ENCODE measurements around the gene LEMD1.
A peak's percentile ranks its signal among the peaks of the same experiment; 100 is the strongest.

The LEMD1 gene

DNA sequence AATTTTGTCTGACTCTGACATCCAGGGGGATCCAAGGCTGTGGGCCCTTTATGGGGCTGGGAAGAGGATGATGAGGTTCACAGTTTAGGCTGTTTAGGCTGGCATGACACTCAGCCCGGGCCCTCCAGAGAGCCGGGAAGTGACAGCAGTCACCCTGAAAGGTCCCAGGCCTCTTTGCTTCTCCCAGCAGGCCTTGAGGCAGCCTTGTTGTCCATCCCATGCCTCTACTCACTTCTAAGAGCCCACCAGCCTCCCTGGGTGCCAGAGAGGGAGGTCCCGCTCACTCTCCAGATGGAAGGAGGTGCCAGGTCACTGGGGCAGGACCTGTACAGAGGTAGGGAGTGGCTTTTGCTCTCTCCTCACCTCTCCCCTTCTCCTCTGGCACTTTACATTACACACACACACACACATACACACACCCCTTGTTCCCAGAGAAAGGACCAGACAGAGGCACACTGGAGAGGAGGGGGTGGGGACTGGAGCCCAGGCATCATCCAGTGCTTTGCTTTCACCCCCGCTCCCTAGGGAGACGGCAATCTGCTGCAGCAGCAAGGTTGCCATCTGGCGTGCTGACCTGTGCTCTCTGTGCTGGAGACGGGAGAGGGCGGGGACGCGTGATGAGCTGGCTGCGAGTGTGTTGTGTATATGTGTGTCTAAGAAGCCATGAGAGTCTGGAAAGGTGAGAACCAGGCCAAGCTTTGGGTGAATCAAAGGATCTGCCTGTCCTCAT is 69.7 kb downstream of the LEMD1 start:
- DNase-seq = no peak

DNA sequence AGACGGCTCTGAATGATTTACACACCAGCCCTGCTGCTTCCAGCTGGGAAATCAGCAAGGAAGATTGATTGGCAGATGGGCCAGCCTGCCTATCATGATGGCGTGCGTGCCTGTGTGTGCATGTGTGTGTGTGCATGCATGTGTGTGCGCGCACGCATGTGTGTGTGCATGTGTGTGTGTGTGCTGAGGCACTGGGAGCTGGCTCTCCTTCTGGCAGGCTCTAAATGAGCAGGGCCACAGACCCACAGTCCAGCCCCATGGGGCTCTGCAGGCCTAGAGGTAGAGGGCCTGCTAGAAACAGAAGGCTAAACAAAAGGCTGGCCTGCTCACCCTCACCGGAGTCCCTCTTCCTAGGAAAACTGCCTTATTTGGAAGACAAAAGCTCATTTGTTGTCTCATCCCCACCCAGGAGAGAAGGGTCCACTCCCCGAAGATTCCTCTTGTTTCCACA is 71.1 kb downstream of the LEMD1 start:
- no peak for DNase-seq

DNA sequence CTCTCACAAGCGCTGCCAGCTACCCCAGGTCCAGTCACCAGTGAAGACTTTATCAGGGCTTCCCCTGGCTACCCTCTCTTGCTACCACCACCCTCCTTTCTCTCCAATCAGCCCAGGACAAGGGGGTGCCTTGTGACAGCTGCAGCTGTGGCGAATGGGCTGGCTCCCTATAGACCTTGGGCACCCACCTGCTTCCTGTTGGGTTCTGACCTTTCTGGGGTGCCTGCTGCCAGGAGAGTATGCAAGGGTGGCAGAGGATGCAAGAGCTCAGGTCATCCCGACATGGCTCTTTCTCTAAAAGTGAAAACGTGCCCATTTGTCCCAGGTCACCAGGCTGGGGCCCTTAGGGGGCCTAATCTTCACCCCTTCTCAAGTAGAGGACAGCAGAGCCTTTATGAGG is 71.7 kb downstream of the LEMD1 start:
- DNase-seq = no peak

DNA sequence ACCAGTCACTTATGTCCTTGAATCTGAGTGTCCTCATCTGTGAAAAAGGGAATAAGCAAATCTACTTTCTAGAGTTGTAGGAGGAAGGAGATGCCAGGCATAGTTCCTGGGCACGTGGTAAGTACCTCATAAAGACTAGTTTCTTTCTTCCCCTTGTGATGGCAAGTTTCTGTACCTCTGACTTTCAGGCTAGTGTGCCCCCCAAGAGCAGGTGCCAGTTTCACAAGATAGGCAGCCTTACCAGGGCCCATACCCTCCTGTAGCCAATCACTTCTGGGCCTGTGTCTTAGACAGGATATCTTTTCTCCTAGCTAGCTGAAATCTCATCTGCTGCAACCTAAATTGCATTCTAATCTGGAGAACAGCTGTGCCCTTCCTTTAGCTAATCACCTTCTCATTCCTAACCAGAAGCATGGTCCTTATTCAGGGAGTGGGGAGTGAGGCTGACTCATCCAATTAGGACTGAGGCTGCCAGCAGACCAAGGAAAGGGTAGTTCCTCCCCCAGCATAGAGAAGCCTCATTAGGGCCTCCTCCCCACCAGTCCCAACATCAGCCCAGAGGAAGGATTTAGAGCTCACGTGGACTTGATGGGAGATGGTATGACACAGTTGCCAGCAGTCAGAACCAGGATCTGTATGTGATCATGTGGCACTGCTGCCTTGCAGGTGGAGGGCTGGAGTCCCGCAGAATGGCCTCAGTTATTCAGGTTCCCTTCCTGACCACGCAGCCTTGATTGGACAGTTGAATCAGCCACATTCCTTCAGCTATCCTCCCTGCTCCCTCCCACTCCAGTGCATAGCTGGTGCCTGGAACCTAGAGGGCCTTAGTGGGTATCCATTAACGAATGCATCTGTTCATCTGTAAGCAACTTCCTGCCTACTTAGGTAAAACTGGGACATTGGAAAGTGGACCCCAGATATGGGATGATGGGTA is 73.0 kb downstream of the LEMD1 start:
- DNase-seq = no peak

DNA sequence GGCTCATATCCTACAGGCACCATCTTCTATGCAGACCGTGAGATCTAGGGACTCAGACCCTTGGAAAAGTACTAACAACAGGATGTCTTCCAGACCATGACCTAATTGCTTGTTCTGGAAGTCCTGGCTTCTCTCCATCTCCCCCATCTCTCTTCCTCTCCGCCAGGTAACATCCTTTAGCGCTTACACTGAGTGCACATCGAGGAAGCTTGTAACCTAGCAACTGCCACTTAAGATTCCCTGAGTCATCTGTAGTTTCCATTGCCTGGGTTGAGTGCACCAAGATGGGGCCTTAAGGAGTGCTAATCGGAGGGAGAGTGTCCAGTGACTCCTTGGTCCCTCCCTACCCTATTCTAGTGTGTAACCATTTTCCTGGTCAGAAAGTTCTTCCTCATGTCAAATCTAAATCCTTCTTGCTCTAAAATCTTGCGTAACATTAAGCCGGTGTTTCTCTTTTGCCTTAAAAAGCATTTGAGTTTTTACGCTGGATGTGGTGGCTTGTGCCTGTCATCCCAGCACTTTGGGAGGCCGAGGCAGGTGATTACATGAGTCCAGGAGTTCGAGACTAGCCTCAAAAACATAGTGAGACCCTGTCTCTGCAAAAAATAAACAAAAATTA is 74.8 kb downstream of the LEMD1 start:
- no peak for DNase-seq

DNA sequence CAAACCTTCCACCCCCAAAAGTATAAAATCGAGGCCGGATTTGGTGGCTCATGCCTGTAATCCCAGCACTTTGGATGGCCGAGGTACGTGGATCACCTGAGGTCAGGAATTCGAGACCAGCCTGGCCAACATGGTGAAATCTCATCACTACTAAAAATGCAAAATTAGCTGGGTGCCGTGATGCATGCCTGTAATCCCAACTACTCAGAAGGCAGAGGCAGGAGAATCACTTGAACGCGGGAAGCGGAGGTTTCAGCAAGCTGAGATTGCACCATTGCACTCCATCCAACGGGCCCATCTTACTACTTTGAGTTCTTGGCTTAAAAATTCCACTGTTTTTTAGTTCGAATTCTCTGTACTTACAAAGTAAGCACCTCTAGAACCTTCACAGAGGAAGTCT is 76.1 kb downstream of the LEMD1 start:
- no peak for DNase-seq

DNA sequence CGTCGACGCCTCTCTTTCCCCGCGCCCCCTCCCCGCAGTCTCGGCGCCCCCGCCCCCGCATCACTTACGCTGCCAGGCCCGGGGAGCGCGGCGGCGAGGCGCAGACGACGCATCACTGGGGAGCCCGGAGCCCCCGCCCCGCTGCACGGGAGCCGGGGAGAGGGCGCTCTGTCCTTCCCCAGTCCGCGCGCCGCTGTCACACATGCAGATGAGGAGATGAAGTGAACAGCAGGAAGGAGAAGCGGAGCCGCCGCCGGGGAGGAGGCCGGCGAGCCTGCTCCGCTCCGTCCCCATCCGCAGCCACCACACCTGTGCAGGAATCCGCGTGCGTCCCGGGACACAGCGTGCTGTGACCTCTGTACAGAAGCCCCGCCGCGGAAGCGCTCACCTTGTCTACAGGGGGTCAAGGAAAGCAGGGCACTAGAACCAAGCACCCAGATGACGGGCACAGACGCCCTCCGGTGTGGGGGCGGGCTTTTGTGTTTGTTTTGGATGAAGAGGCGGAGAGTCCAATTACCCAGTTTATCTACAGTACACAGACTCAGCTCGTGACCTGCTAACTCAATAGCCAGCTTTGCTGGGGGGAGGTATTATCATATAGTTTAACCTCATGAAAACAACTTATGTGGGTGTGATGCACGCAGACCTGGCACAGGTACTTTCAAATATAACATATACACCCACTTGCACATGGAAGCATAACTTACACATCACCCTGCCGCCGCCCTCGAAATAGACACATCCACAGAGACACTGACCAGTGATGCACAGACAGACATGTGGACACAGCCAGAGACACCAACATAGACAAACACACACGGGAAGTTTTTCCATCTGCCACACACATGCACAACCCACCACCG is 77.6 kb downstream of the LEMD1 start:
- DNase-seq = peak; percentile 25

DNA sequence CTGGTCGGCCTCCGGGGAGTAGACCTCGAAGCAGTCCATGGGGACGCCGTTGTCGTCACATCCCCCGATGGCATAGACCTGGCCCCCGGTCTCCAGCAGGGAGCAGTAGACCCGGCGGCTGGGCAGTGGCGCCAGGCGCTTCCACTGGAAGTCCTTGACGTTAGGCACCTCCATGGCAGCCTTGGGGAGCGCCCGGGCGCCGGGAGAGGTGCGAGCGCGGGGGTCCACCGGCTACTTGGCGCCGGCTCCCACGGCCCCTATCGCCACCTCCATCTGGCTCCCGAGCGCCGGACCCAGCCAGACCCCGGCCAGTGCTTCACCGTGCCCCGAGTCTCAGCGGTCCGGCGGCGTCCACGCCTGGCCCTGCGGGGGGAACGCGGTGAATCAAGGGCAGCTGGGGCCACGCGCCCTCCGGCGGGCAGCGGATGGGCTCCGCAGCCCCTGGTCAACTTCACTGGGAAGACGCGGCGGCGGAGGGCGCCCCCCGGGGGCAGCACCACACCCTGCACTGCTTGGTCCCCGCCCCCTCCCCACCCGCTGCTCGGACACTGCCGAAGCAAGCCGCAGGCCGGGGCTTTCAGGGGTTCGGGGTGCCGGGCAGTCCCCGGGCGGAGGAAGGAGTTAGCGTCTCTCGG is 78.3 kb downstream of the LEMD1 start:
- DNase-seq = no peak

DNA sequence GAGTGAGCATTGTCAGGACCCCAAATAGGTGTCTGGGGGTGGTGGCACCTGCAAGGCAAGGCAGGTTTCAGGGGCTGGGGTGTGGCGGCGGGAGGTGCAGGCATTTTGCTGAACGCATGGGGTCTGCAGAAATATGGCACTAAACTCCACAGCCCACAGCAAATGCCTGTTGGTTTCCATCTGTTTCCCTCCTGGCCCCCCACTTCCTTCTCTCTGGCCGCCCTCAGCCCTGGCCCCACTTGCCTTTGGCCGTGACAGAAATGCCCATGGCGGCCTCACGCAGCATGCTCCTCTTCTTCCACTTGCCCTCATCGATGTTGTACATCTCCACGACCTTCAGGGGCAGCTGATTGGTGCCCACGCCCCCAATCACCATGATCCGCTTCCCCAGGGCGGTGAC is 78.9 kb downstream of the LEMD1 start:
- no peak for DNase-seq

DNA sequence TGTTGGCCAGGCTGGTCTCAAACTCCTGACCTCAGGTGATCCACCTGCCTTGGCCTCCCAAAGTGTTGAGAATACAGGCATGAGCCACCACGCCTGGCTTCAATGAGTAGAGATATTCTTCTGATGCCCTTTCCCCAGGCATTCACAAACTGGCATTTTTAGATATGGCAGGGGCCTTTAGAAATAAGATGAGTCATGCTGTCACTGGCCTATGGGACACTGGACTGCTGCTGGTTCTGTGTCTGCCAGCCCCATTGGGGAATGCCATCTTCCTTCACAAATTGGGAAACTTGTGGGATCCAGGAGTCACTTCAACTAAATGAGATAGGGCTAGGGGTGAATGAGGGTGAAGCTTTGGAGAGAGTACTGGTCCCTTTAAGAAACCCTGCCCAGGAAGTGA is 81.2 kb downstream of the LEMD1 start:
- DNase-seq = no peak

DNA sequence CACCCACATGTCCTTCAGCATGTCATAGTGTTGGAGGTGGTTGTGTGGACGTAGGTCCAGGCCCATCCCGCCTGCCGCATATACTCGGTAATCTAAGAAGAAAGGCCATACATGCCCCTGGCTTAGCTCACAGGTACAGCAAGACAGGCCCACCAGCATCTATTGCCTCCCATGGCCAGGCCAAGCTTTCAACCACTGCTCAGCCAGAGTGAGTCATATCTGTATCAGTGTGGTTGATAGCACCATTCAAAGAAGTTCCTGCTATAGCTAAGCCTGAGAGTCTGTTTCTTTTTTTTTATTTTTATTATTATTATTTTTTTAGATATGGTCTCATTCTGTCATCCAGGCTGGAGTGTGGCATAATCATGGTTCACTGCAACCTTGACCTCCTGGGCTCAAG is 82.1 kb downstream of the LEMD1 start:
- no peak for DNase-seq

DNA sequence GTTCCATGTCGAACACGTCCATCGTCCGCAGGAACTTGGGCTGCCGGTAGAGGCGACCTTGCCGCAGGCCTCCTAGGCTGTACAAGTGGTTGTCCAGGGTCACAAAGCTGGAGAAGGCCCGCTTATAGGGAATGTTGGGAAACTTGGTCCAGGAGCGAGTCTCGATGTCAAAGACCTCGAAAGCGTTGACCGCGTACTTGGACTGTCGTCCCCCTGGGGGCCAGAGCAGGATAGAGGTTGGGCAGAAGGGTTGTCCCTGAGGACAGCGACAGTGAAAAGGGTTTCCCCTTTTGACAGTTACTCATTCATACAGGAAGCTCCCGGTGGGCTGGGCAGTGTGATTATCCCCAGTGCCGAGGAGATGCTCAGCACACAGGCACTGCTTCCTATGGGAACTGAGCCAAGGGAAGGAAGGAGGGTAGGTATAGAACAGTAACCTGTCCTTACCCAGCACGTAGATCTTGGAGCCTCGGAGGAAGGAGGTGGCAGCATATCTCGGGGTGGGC is 82.6 kb downstream of the LEMD1 start:
- DNase-seq = no peak

DNA sequence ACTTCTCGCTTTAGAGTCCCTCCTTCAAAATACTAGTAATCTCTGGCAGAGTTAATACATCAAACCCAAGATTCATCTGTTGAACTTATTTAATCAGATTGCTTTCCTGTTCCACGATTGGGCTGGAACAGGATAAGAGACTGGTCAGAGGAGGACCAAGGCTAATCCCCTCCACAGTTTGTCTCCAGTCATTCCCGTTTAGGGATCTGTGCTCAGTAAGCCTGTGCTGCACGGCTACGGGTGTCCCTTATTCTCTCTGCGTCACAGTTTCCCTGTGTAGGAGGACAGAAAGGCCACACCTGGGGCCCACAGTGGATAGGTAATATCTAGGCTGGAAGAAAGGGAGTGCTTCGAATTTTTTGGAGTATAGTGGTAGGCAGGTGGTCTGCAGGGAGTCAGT is 83.8 kb downstream of the LEMD1 start:
- no peak for DNase-seq

DNA sequence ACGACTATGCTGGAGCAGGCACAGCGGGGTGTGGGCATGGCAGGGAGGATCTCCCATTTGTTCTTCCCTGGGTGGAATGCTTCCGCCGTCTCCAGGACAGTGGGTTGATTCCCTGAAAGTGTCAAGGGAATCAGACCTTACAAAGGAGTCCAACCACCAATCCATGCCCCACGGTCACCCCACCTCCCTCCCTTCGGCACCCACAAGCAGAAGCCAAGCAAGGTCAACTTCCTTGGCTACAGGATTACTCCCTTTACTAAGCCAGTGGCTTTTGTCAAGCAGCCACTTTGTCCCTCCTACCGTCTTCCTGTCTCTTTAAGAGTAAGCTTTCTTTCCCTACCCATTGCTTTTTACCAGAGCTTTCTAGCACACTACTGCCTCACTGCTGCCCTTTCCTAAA is 84.4 kb downstream of the LEMD1 start:
- no peak for DNase-seq

DNA sequence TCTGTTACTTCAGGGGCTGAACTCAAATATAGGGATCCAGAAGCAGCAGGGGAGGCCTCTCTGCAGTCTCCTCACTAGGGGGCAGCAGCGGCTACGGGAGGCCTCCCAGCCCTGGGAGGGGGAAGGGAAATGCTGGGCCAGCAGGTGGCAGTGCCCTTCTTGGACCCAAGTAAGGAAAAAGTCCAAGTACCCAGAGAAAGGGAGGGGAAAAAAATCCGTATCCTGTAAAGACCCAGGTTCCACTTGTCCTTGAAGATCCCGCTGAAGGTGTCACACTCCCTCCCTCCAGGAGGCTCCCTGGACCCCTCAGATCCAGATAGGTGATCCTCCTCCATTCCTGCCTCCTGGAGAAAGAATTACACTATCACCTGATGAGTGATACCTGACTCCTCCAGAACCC is 86.2 kb downstream of the LEMD1 start:
- DNase-seq = peak; percentile 75

DNA sequence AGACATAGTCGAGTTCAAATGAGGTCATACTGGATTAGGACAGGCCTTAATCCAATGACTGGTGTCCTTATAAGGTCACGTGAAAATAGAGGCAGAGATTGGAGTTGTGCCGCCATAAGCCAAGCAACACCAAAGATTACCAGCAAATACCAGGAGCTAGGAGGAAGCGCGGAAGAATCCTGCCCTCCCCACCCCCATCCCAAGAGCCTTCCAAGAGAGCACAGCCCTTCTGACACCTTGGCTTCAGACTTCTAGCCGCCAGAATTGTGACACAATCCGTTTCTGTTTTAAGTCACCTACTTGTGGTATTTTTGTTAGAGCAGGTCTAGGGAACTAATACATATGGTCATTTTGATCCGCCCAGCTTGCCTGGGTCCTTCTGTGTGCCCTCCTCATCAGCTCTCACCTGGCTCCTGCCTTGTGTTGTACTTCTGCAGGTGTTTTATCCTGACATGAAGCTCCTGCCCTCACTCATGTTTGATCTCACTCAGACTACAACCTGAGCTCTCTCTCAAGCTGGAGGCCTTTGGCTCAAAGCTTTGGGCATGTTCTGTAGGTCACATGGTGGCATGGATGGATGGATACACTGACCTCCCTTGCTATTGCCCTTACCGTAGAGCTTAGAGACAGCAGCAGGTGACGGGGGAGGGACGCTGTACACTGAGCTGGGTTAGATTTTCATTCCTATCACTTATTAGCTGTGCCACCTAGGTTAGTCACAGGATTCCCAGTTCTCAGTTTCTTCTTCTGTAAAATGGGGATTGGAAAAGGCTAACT is 89.7 kb downstream of the LEMD1 start:
- DNase-seq = no peak
